ENCODE measurements around the gene RSPRY1.

Gene RSPRY1

GRCh38 chr16:57213462-57213861 lies 27.3 kb downstream of the RSPRY1 start:
- no peak overlapping the region for H3K27ac ChIP-seq
- no peak for TF ChIP-seq CTCF (conservative IDR thresholded peaks at IDR 0.05)
- no peak for TF ChIP-seq ZFX (IDR thresholded peaks at IDR 0.05)

- TF ChIP-seq CTCF (conservative IDR thresholded peaks at IDR 0.05) (no peak), ZFX (IDR thresholded peaks at IDR 0.05) (no peak)
- no peak overlapping the region for H3K27ac ChIP-seq
Observed at GRCh38 chr16:57216968-57217367, 30.8 kb downstream of the RSPRY1 start.

GRCh38 chr16:57223057-57223456 lies 36.9 kb downstream of the RSPRY1 start:
- no peak overlapping the region for H3K27ac ChIP-seq
- TF ChIP-seq ZFX (IDR thresholded peaks at IDR 0.05) (no peak), CTCF (conservative IDR thresholded peaks at IDR 0.05) (no peak)

GRCh38 chr16:57224651-57225335 lies 38.7 kb downstream of the RSPRY1 start:
- H3K27ac ChIP-seq, result no peak overlapping the region
- TF ChIP-seq ZFX (IDR thresholded peaks at IDR 0.05), result no peak
- TF ChIP-seq CTCF (conservative IDR thresholded peaks at IDR 0.05), result no peak

- H3K27ac ChIP-seq, result no peak overlapping the region
- TF ChIP-seq ZFX (IDR thresholded peaks at IDR 0.05) (no peak), CTCF (conservative IDR thresholded peaks at IDR 0.05) (no peak)
Observed at GRCh38 chr16:57225978-57226377, 39.8 kb downstream of the RSPRY1 start.

GRCh38 chr16:57226701-57227621 lies 40.8 kb downstream of the RSPRY1 start:
- TF ChIP-seq CTCF (conservative IDR thresholded peaks at IDR 0.05), result no peak
- H3K27ac ChIP-seq, result no peak overlapping the region

- no peak overlapping the region for H3K27ac ChIP-seq
- TF ChIP-seq CTCF (conservative IDR thresholded peaks at IDR 0.05) (no peak), ZFX (IDR thresholded peaks at IDR 0.05) (no peak)
Observed at GRCh38 chr16:57229079-57229478, 43.0 kb downstream of the RSPRY1 start.
